ENCODE data around the gene HDGFL1. TPM values are rescaled to one million over a fixed set of nuclear protein-coding genes. Genes with fewer than 3 reads are reported as not detected.

HDGFL1 gene
- total RNA-seq, 1 donor from 2014 or later: not detected

DNA sequence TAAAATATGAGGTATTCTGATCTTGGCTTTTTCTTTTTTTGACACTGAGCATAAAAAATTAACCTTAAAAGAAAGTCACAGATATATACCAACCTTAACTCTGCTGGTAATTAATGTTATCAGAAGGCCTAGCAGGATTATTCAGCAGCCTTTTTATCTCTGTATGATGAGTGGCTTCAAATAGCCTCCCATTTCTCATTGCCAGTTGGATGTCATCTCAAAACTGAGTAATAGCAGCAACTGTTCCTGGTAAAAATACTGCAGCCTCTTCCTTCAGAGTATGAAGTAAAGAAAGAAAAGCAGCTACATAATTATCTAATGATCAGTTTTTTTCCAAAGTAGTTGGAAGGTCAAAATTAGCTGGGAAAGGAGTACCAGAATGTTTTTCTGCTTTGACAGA, 24.9 kb upstream of the HDGFL1 start:
- Histone ChIP-seq H3F3A (ENCODE audit: low read depth) (no peaks in the 10 kb centered on the region), H3K79me2 (ENCODE audit: low read depth) (no peaks in the 10 kb centered on the region), H3K4me3 (no peak overlapping the region), H3K4me2 (no peak overlapping the region), H3K36me3 (no peaks in the 10 kb centered on the region), H3K9ac (no peak overlapping the region), H3K9me3 (ENCODE audit: low read depth) (no peaks in the 10 kb centered on the region), H3K27ac (no peak overlapping the region), H2AFZ (replicated peaks) (no peak overlapping the region), H3K27me3 (no peaks in the 10 kb centered on the region), H3K4me1 (no peaks in the 10 kb centered on the region), H4K20me1 (ENCODE audit: low read depth) (no peaks in the 10 kb centered on the region)
- Mint-ChIP-seq H3K4me1 (peaks cover 11% of the 10 kb centered on the region), H3K36me3 (no peaks in the 10 kb centered on the region), H3K9me3 (no peaks in the 10 kb centered on the region), H3K4me3 (no peak overlapping the region), H3K27me3 (ENCODE audit: insufficient read depth, low read depth) (peaks cover 1% of the 10 kb centered on the region), H3K27ac (no peak overlapping the region)
- no peak for DNase-seq (ENCODE audit: low spot score)
- TF ChIP-seq EZH2phosphoT487 (IDR thresholded peaks at IDR 0.05) (no peak), EZH2 (IDR thresholded peaks at IDR 0.05) (no peak)

DNA sequence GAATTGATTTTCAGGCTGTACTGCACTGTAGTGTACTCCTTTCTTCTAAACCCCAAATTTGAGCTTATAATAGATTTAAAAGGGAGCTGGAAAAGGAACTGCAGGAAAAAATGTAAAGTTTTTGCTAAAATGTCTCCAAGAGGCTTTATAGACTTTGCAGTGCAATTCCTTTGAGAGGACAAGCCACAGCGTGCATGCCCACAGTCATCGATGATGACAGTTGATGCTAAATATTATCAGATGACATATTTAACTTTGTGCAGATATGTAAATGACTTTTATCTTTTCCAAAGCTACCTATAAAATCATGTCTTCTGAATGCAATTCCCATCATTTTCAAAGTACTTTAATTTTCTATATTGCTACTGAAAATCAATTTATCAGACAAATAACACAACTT, 24.3 kb upstream of the HDGFL1 start:
- no peak for TF ChIP-seq EZH2 (IDR thresholded peaks at IDR 0.05)
- no peak for TF ChIP-seq EZH2phosphoT487 (IDR thresholded peaks at IDR 0.05)
- TF ChIP-seq, protein P1, sequence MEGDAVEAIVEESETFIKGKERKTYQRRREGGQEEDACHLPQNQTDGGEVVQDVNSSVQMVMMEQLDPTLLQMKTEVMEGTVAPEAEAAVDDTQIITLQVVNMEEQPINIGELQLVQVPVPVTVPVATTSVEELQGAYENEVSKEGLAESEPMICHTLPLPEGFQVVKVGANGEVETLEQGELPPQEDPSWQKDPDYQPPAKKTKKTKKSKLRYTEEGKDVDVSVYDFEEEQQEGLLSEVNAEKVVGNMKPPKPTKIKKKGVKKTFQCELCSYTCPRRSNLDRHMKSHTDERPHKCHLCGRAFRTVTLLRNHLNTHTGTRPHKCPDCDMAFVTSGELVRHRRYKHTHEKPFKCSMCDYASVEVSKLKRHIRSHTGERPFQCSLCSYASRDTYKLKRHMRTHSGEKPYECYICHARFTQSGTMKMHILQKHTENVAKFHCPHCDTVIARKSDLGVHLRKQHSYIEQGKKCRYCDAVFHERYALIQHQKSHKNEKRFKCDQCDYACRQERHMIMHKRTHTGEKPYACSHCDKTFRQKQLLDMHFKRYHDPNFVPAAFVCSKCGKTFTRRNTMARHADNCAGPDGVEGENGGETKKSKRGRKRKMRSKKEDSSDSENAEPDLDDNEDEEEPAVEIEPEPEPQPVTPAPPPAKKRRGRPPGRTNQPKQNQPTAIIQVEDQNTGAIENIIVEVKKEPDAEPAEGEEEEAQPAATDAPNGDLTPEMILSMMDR (IDR thresholded peaks at IDR 0.05): no peak
- no peaks in the 10 kb centered on the region for H3K9me3 Mint-ChIP-seq
- peaks cover 2% of the 10 kb centered on the region for H3K27me3 Mint-ChIP-seq (ENCODE audit: insufficient read depth, low read depth)
- no peaks in the 10 kb centered on the region for H3K36me3 ChIP-seq
- no peaks in the 10 kb centered on the region for H3F3A ChIP-seq (ENCODE audit: low read depth)
- H3K4me3 ChIP-seq: no peak overlapping the region
- no peak for DNase-seq (ENCODE audit: low spot score)
- no peak overlapping the region for H2AFZ ChIP-seq (replicated peaks)
- H3K9me3 ChIP-seq (ENCODE audit: low read depth): no peaks in the 10 kb centered on the region
- H3K4me2 ChIP-seq: no peak overlapping the region
- H3K27ac ChIP-seq: no peak overlapping the region
- no peak overlapping the region for H3K9ac ChIP-seq
- H4K20me1 ChIP-seq (ENCODE audit: low read depth): no peaks in the 10 kb centered on the region
- H3K4me1 Mint-ChIP-seq: peaks cover 11% of the 10 kb centered on the region
- no peaks in the 10 kb centered on the region for H3K36me3 Mint-ChIP-seq
- no peaks in the 10 kb centered on the region for H3K4me1 ChIP-seq
- no peaks in the 10 kb centered on the region for H3K79me2 ChIP-seq (ENCODE audit: low read depth)
- no peaks in the 10 kb centered on the region for H3K27me3 ChIP-seq
- no peak overlapping the region for H3K4me3 Mint-ChIP-seq
- no peak overlapping the region for H3K27ac Mint-ChIP-seq

DNA sequence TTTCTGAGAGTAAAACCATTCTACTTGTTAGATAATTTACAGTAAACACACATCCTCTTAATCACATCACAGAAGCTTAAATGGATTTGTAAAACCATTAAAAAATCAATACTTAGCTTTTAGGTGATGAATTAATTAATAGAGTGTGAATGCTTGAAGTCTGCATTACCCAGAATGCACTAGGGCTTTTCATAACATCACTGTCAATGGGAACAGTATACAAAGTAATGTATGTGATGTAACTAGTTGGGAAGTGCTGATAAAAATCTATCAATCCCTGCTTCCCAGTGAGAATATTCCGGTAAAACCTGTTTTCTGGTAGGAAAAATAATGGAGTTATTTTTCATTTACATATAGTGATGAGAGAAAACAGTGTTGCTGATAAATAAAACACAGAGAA, 23.1 kb upstream of the HDGFL1 start:
- no peak overlapping the region for H3K27ac Mint-ChIP-seq
- Histone ChIP-seq H3K4me3 (no peak overlapping the region), H2AFZ (replicated peaks) (no peak overlapping the region), H3K4me2 (no peak overlapping the region), H3K4me1 (no peaks in the 10 kb centered on the region), H3K79me2 (ENCODE audit: low read depth) (no peaks in the 10 kb centered on the region), H3F3A (ENCODE audit: low read depth) (no peaks in the 10 kb centered on the region), H4K20me1 (ENCODE audit: low read depth) (no peaks in the 10 kb centered on the region), H3K27me3 (no peaks in the 10 kb centered on the region), H3K9ac (no peak overlapping the region), H3K27ac (no peak overlapping the region), H3K36me3 (no peaks in the 10 kb centered on the region), H3K9me3 (ENCODE audit: low read depth) (no peaks in the 10 kb centered on the region)
- TF ChIP-seq, protein P1 (IDR thresholded peaks at IDR 0.05): no peak
- TF ChIP-seq EZH2phosphoT487 (IDR thresholded peaks at IDR 0.05): no peak
- peaks cover 2% of the 10 kb centered on the region for H3K27me3 Mint-ChIP-seq (ENCODE audit: insufficient read depth, low read depth)
- no peaks in the 10 kb centered on the region for H3K36me3 Mint-ChIP-seq
- DNase-seq (ENCODE audit: low spot score): no peak
- H3K4me3 Mint-ChIP-seq: no peak overlapping the region
- no peaks in the 10 kb centered on the region for H3K9me3 Mint-ChIP-seq
- H3K4me1 Mint-ChIP-seq: peaks cover 11% of the 10 kb centered on the region

DNA sequence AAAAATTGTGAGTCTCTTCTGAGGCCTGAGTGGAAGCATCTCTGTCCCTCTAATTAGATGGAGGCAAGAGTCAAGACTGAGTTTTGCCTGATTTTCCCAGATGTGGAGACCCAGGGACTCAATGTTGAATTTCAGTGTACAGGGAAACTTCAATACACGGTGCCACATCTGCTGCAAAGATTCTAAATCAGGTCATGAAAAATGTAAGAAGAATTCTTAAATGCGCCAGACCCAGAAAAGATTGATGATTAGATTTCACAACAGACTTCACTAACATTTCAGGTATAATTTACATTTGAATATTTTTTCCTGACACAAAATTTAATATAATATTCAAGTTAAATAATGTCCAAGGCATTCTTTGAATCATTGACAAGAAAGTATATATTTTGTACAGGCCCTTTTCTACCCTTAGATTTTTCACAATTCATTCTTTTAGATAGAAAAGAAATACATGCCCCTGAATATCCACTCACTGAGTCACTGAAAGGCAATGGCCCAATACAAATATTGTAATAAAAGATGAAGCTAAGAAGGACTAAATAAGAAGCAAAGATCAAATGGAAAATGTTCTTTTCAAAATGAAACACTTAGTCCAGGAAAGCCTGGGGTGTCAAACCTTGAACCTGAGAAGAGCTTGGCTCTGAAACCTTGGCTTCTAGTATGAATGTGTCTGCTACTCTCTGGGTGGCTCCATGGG, 18.2 kb upstream of the HDGFL1 start:
- no peaks in the 10 kb centered on the region for H3F3A ChIP-seq (ENCODE audit: low read depth)
- Mint-ChIP-seq H3K4me3 (no peak overlapping the region), H3K9me3 (peaks cover 4% of the 10 kb centered on the region), H3K36me3 (peaks cover 2% of the 10 kb centered on the region), H3K4me1 (no peaks in the 10 kb centered on the region), H3K27me3 (ENCODE audit: insufficient read depth, low read depth) (peaks cover 2% of the 10 kb centered on the region), H3K27ac (no peak overlapping the region)
- H4K20me1 ChIP-seq (ENCODE audit: low read depth): no peaks in the 10 kb centered on the region
- no peaks in the 10 kb centered on the region for H3K9me3 ChIP-seq (ENCODE audit: low read depth)
- H3K4me1 ChIP-seq: no peaks in the 10 kb centered on the region
- DNase-seq (ENCODE audit: low spot score): no peak
- no peak overlapping the region for H3K4me3 ChIP-seq
- no peak overlapping the region for H3K9ac ChIP-seq
- H3K4me2 ChIP-seq: no peak overlapping the region
- TF ChIP-seq EZH2 (IDR thresholded peaks at IDR 0.05) (no peak), EZH2phosphoT487 (IDR thresholded peaks at IDR 0.05) (no peak)
- TF ChIP-seq, protein P1 (IDR thresholded peaks at IDR 0.05): no peak
- H3K27me3 ChIP-seq: no peaks in the 10 kb centered on the region
- no peak overlapping the region for H3K27ac ChIP-seq
- no peaks in the 10 kb centered on the region for H3K79me2 ChIP-seq (ENCODE audit: low read depth)
- no peak overlapping the region for H2AFZ ChIP-seq (replicated peaks)
- peaks cover 4% of the 10 kb centered on the region for H3K36me3 ChIP-seq

All from neural progenitor cell (in vitro differentiated cells).